GM18511 (cell line): ENCODE results near the gene GPX6.
"Not testable (repeated sequence)": the region's sequence is repeated elsewhere in the genome, so short reads cannot be mapped to it uniquely, and the experiment has no call there.

Experiments used
- ATAC-seq: cut with Tn5 transposase; IDR thresholded peaks from one replicate; pipeline ENCODE4 v1.9.1; 2021; ENCODE audit warnings: mild to moderate bottlenecking, moderate library complexity; ENCODE audit not compliant: unreplicated experiment

Gene GPX6

DNA sequence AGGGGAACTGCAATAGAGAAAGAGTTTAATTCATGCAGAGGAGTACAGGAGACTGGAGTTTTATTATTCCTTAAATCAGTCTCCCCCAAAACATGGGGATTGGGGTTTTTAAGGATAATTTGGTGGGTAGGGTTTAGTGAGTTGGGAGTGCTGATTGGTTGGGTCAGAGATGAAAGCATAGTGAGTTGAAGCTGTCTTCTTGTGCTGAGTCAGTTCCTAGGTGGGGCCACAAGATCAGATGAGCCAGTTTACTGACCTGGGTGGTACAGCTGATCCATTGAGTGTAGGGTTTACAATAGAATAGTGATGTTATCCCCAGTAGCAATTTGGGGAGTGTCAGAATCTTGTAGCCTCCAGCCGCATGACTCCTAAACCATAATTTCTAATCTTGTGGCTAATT, 29.1 kb downstream of the GPX6 start:
- no peak for ATAC-seq

- no peak for ATAC-seq
Measured at GRCh38 chr6:28485482-28485881, 30.1 kb downstream of the GPX6 start.

DNA sequence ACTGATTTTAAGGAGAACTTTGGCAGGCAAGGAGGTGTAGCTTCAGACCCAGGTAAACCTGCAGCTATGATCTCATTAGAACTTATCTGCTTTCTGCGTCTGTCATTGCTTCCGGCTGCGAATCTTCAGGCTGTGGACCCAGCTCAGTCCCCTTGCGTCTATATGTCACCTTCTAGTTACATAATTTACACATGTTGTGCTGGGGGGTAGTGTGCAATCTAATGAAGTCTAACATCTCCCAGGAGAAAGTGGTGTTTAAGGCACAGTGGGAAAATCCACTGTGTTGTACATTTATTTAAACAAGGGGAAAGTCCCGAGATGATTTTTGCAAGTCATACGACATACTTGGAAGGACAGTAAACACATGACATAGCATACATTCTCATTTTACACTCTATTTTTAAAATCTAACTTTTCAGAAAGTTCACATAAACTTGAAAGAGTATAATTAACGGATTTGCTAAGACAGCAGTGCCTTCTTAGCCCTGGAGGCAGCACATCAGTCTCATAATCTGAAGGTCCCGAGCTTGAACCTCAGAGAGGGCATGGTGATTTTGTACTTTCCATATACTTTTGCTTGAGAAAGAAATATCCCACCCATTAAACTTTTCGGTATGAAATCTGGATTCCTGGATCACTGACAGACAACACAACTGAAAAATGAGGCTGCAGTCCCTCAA, 35.2 kb downstream of the GPX6 start:
- ATAC-seq: no peak

DNA sequence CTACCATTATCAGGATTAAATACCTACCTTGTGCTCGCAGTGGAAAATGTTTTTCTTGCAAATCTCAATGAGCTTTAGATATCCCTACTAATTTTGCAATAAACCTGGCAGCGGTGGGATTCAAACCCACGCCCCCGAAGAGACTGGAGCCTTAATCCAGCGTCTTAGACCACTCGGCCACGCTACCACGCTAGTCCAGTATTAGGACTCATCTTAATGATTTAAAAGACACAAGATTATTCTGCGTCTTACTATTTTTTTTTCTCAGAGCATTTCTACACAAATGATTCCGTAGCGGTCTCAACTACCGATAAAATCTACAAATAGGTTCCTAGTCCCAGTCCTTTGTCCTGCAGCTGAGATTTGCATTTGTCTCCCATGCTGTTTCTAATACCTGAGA, 37.1 kb downstream of the GPX6 start:
- ATAC-seq: no peak

GRCh38 chr6:28474441-28475219, 41.0 kb downstream of the GPX6 start:
- no peak for ATAC-seq

DNA sequence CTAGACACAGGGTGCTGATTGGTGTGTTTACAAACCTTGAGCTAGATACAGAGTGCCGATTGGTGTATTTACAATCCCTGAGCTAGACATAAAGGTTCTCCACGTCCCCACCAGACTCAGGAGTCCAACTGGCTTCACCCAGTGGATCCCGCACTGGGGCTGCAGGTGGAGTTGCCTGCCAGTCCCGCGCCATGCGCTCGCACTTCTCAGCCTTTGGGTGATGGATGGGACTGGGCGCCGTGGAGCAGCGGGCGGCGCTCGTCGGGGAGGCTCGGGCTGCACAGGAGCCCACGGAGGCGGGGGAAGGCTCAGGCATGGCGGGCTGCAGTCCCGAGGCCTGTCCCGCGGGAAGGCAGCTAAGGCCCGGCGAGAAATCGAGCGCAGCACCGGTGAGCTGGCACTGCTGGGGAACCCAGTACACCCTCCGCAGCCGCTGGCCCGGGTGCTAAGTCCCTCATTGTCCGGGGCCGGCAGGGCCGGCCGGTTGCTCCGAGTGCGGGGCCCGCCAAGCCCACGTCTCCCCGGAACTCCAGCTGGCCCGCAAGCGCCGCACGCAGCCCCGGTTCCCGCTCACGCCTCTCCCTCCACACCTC, 46.3 kb downstream of the GPX6 start:
- ATAC-seq: not testable (repeated sequence)

- ATAC-seq: no peak
Measured at GRCh38 chr6:28468056-28468455, 47.5 kb downstream of the GPX6 start.

GRCh38 chr6:28462401-28462800, 53.2 kb downstream of the GPX6 start:
- ATAC-seq: no peak

GRCh38 chr6:28458568-28458967, 57.0 kb downstream of the GPX6 start:
- no peak for ATAC-seq
